ENCODE measurements around the gene UBE2J2. TPM values are rescaled to one million over a fixed set of nuclear protein-coding genes. Genes with fewer than 3 reads are reported as not detected.

Gene UBE2J2
- total RNA-seq, 1 donor from 2014 or later: 89.9 TPM

GRCh38 chr1:1245817-1246576 lies 27.7 kb downstream of the UBE2J2 start:
- intact Hi-C loops (cut with micrococcal nuclease): no loop called here
- no peaks in the 10 kb centered on the region for H3K36me3 Mint-ChIP-seq (ENCODE audit: low read depth)
- CTCF ChIA-PET: interaction anchor here (1.1 kb wide), 1 partner anchor 123 kb away, joined by 3 read pairs; no protein-coding TSS in a partner anchor

GRCh38 chr1:1245178-1245816 lies 28.4 kb downstream of the UBE2J2 start:
- ATAC-seq (ENCODE audit: low read depth): no peak
- H3K27ac Mint-ChIP-seq: no peak overlapping the region
- no peak overlapping the region for H3K4me3 Mint-ChIP-seq
- ChIA-PET CTCF (no interaction called here), POLR2A (no interaction called here)
- TF ChIP-seq CTCF (IDR thresholded peaks at IDR 0.05): no peak
- H3K4me1 Mint-ChIP-seq: peaks cover 9% of the 10 kb centered on the region
- H3K9me3 Mint-ChIP-seq: no peaks in the 10 kb centered on the region
- no peak for DNase-seq
- no peaks in the 10 kb centered on the region for H3K27me3 Mint-ChIP-seq
- intact Hi-C loops (cut with micrococcal nuclease): no loop called here
- H3K36me3 Mint-ChIP-seq (ENCODE audit: low read depth): no peaks in the 10 kb centered on the region

More at GRCh38 chr1:1245817-1246576, 27.7 kb downstream of the UBE2J2 start:
- no peak overlapping the region for H3K27ac Mint-ChIP-seq
- H3K9me3 Mint-ChIP-seq: no peaks in the 10 kb centered on the region
- no peak overlapping the region for H3K4me3 Mint-ChIP-seq
- DNase-seq (no peak), ATAC-seq (ENCODE audit: low read depth) (no peak)
- no peaks in the 10 kb centered on the region for H3K27me3 Mint-ChIP-seq
- POLR2A ChIA-PET: no interaction called here
- H3K4me1 Mint-ChIP-seq: peaks cover 15% of the 10 kb centered on the region
- no peak for TF ChIP-seq CTCF (IDR thresholded peaks at IDR 0.05)

GRCh38 chr1:1244192-1244811 lies 29.4 kb downstream of the UBE2J2 start:
- Mint-ChIP-seq H3K9me3 (no peaks in the 10 kb centered on the region), H3K4me1 (no peaks in the 10 kb centered on the region), H3K36me3 (ENCODE audit: low read depth) (no peaks in the 10 kb centered on the region), H3K27me3 (no peaks in the 10 kb centered on the region), H3K27ac (no peak overlapping the region), H3K4me3 (no peak overlapping the region)
- ATAC-seq (ENCODE audit: low read depth) (no peak), DNase-seq (no peak)
- TF ChIP-seq CTCF (IDR thresholded peaks at IDR 0.05): no peak
- intact Hi-C loops (cut with micrococcal nuclease): no loop called here
- CTCF ChIA-PET: no interaction called here
- POLR2A ChIA-PET: no interaction called here

GRCh38 chr1:1243807-1244191 lies 29.9 kb downstream of the UBE2J2 start:
- intact Hi-C loops (cut with micrococcal nuclease): no loop called here
- Mint-ChIP-seq H3K27ac (no peak overlapping the region), H3K36me3 (ENCODE audit: low read depth) (no peaks in the 10 kb centered on the region), H3K4me3 (no peak overlapping the region), H3K4me1 (no peaks in the 10 kb centered on the region), H3K27me3 (no peaks in the 10 kb centered on the region), H3K9me3 (no peaks in the 10 kb centered on the region)
- ChIA-PET CTCF (no interaction called here), POLR2A (no interaction called here)
- no peak for TF ChIP-seq CTCF (IDR thresholded peaks at IDR 0.05)
- no peak for ATAC-seq (ENCODE audit: low read depth)
- DNase-seq: no peak

- POLR2A ChIA-PET: no interaction called here
- Mint-ChIP-seq H3K36me3 (ENCODE audit: low read depth) (no peaks in the 10 kb centered on the region), H3K27ac (no peak overlapping the region), H3K4me3 (no peak overlapping the region), H3K4me1 (peaks cover 2% of the 10 kb centered on the region), H3K27me3 (no peaks in the 10 kb centered on the region), H3K9me3 (no peaks in the 10 kb centered on the region)
- TF ChIP-seq CTCF (IDR thresholded peaks at IDR 0.05): no peak
- ATAC-seq (ENCODE audit: low read depth) (no peak), DNase-seq (no peak)
- CTCF ChIA-PET: interaction anchor here (1.5 kb wide), 1 partner anchor 120 kb away, joined by 3 read pairs; no protein-coding TSS in a partner anchor
- intact Hi-C loops (cut with micrococcal nuclease): no loop called here
Measured at GRCh38 chr1:1243266-1243660, 30.4 kb downstream of the UBE2J2 start.

Measured in activated B cell treated with CpG ODN at 0.5 μM for 24 hours (primary cell).